ENCODE measurements around the gene SETD6. TPM values are rescaled to one million over a fixed set of nuclear protein-coding genes. Genes with fewer than 3 reads are reported as not detected.

SETD6 gene
- polyA plus RNA-seq, 1 of the 3 experiments (the other 2 are of a cell fraction) = 17.2 TPM

- Histone ChIP-seq H3F3A (replicated peaks; ENCODE audit: insufficient read depth) (peaks cover 9% of the 10 kb centered on the region), H3K9me2 (no peaks in the 10 kb centered on the region), H3K9ac (no peak overlapping the region), H3K4me2 (no peak overlapping the region), H3K27me3 (ENCODE audit: insufficient read depth) (no peaks in the 10 kb centered on the region), H4K20me1 (ENCODE audit: insufficient read depth) (no peaks in the 10 kb centered on the region; the same call in 1 of the 2 replicates), H3K36me3 (replicated peaks in 1 of 2; ENCODE audit: control insufficient read depth in 1 of 2, insufficient read depth in 2 of 2, low read length in 1 of 2) (peaks cover 83 to 93% of the 10 kb centered on the region in 2 experiments), H3K79me2 (ENCODE audit: insufficient read depth) (peaks cover 11% of the 10 kb centered on the region; the same call in 1 of the 2 replicates), H3K4me3 (ENCODE audit: low read depth in 2 of 2, low read length in 1 of 2) (no peak overlapping the region), H3K9me3 (no peaks in the 10 kb centered on the region), H3K27ac (ENCODE audit: low read depth in 2 of 2, low read length in 1 of 2) (no peak overlapping the region), H3K4me1 (ENCODE audit: control insufficient read depth in 1 of 2, insufficient read depth in 2 of 2, low read depth in 1 of 2, low read length in 1 of 2) (0 out of 4 replicates have a peak, but pooled peaks cover 0 to 6% of the 10 kb centered on the region in 2 experiments), H2AFZ (ENCODE audit: low read depth) (no peak overlapping the region)
- 75% methylated on average over 2 of the region's 2 CpGs for WGBS (ENCODE audit: low lambda C conversion rate)
- TF ChIP-seq MXI1 (IDR thresholded peaks at IDR 0.05; ENCODE audit: low read depth, low read length) (no peak), TCF12 (IDR thresholded peaks at IDR 0.05) (no peak), TEAD4 (IDR thresholded peaks at IDR 0.05; ENCODE audit: borderline replicate concordance, insufficient read depth) (no peak), PBX3 (IDR thresholded peaks at IDR 0.05) (no peak), CTCF (IDR thresholded peaks at IDR 0.05) (no peak), IRF3 (IDR thresholded peaks at IDR 0.05; ENCODE audit: low read depth, low read length) (no peak)
- no peak for DNase-seq
- ChIA-PET POLR2A (no interaction called here), CTCF (interaction anchor here (0.8 kb wide), 1 partner anchor 21 kb away, joined by 3 read pairs; no protein-coding TSS in a partner anchor)
These were observed 33.1 kb downstream of the SETD6 start for GRCh38 chr16:58548378-58548777.

GRCh38 chr16:58551496-58551895, 36.2 kb downstream of the SETD6 start:
- Histone ChIP-seq H3K9ac (no peak overlapping the region), H3K9me2 (no peaks in the 10 kb centered on the region), H3F3A (replicated peaks; ENCODE audit: insufficient read depth) (peaks cover 5% of the 10 kb centered on the region), H3K79me2 (ENCODE audit: insufficient read depth) (peaks cover 11% of the 10 kb centered on the region; the same call in 1 of the 2 replicates), H3K4me1 (ENCODE audit: control insufficient read depth in 1 of 2, insufficient read depth in 2 of 2, low read depth in 1 of 2, low read length in 1 of 2) (0 out of 4 replicates have a peak, but pooled peaks cover 0 to 6% of the 10 kb centered on the region in 2 experiments), H3K27ac (ENCODE audit: low read depth in 2 of 2, low read length in 1 of 2) (no peak overlapping the region), H3K27me3 (ENCODE audit: insufficient read depth) (no peaks in the 10 kb centered on the region), H4K20me1 (ENCODE audit: insufficient read depth) (no peaks in the 10 kb centered on the region; the same call in 1 of the 2 replicates), H3K36me3 (replicated peaks in 1 of 2; ENCODE audit: control insufficient read depth in 1 of 2, insufficient read depth in 2 of 2, low read length in 1 of 2) (peaks cover 79 to 91% of the 10 kb centered on the region in 2 experiments), H3K4me2 (no peak overlapping the region), H3K4me3 (ENCODE audit: low read depth in 2 of 2, low read length in 1 of 2) (no peak overlapping the region), H3K9me3 (no peaks in the 10 kb centered on the region), H2AFZ (ENCODE audit: low read depth) (no peak overlapping the region)
- TF ChIP-seq GATA2 (CRISPR knock-in tag; IDR thresholded peaks at IDR 0.05) (no peak), CHD2 (IDR thresholded peaks at IDR 0.05; ENCODE audit: low read length, partially characterized antibody) (no peak), YY1 (IDR thresholded peaks at IDR 0.05; ENCODE audit: low read depth) (no peak), EP300 (IDR thresholded peaks at IDR 0.05; ENCODE audit: borderline replicate concordance in 1 of 2, low read depth in 1 of 2, low read length in 1 of 2) (no peak), PBX3 (IDR thresholded peaks at IDR 0.05) (no peak), USF1 (IDR thresholded peaks at IDR 0.05; ENCODE audit: borderline replicate concordance, low read depth) (no peak), TEAD4 (IDR thresholded peaks at IDR 0.05; ENCODE audit: borderline replicate concordance, insufficient read depth) (no peak), POLR2AphosphoS5 (IDR thresholded peaks at IDR 0.05; ENCODE audit: low read depth, low read length) (no peak), MEF2A (IDR thresholded peaks at IDR 0.05; ENCODE audit: borderline replicate concordance, low read depth) (no peak), RCOR1 (IDR thresholded peaks at IDR 0.05; ENCODE audit: low read length) (no peak), RAD21 (IDR thresholded peaks at IDR 0.05; ENCODE audit: low read length) (no peak), TCF12 (IDR thresholded peaks at IDR 0.05) (no peak), MAX (IDR thresholded peaks at IDR 0.05; ENCODE audit: low read depth) (no peak), SMC3 (IDR thresholded peaks at IDR 0.05; ENCODE audit: low read depth, low read length) (no peak), NFIC (IDR thresholded peaks at IDR 0.05; ENCODE audit: borderline replicate concordance) (no peak), SIN3A (IDR thresholded peaks at IDR 0.05; ENCODE audit: borderline replicate concordance, low read depth, low read length) (no peak), JUND (IDR thresholded peaks at IDR 0.05) (no peak), GABPA (IDR thresholded peaks at IDR 0.05; ENCODE audit: low read depth) (no peak)
- no peak for DNase-seq
- POLR2A ChIA-PET = no interaction called here
- WGBS (ENCODE audit: low lambda C conversion rate) = 97% methylated on average over 3 of the region's 3 CpGs
- CTCF ChIA-PET = no interaction called here
